HG02938 (cell line): Measurements from ENCODE around the gene ENO3.
"Not testable (repeated sequence)": the region's sequence is repeated elsewhere in the genome, so short reads cannot be mapped to it uniquely, and the experiment has no call there.

ENCODE experiments used
- ATAC-seq: cut with Tn5 transposase; IDR thresholded peaks from one replicate; pipeline ENCODE4 v1.9.1; 2021; ENCODE audit warnings: mild to moderate bottlenecking, moderate library complexity; ENCODE audit not compliant: unreplicated experiment

The ENO3 gene

DNA sequence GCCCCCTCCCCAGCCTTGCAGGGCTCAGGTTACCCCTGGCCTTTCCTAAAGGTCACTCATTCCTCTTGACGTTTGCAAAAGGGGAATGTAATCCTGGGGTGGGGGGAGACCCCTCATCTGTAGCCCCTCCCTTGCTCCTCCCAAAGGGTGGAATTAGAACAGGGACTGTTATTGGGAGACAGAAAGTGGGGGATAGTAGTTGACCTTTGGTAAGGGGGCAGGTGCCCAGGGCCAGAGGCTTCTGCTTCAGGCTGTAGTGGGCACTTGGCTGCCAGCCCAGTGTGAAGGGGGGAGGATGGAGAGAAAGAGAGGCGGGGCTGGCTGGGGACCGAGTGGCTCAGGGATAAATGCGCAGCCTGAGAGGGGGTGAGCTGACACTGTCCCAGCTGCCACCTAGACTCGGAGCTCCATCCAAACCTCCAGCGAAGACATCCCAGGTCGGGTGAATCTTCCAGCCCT is at the start of gene ENO3:
TSS of gene ENO3 (plus strand) at position 374 of the 459 bp plus-strand sequence. CDS start 711 bp downstream, outside the sequence.
- no peak for ATAC-seq

DNA sequence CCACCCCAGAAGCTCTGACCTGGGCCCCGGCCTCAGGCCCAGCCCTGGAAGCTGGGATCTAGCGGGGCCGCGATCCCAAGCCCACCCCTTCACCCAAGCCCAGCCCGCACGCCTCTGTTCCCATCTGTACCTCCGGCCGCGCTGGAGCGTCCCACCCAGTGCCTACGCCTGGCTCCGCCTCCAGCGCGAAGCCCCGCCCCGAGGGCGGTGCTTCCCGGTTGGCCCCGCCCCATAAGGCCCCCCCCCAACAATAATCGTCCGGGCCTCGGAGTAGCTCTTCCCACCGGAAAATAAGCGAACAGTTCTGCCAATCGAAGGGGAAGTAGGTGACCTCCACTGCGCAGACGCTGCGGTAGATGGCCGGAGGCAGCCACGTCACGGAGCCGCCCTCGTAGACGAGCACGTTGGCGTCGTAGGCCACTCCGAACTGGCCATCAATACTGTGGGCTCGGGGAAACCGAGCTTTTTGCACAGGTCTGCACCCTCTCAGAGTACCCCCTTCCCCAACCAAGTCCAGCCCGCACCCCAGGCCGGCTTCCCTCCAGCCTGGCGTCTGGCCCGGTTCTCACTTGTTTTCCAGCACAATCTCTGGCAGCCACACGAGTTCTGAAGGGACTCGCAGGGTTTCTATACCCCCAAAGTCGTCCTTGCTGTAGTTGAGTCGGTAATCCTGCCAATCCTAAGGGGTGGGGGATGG is 49.1 kb upstream of the ENO3 start:
- no peak for ATAC-seq

- no peak for ATAC-seq
These were observed 48.4 kb upstream of the ENO3 start for GRCh38 chr17:4902540-4902939.

DNA sequence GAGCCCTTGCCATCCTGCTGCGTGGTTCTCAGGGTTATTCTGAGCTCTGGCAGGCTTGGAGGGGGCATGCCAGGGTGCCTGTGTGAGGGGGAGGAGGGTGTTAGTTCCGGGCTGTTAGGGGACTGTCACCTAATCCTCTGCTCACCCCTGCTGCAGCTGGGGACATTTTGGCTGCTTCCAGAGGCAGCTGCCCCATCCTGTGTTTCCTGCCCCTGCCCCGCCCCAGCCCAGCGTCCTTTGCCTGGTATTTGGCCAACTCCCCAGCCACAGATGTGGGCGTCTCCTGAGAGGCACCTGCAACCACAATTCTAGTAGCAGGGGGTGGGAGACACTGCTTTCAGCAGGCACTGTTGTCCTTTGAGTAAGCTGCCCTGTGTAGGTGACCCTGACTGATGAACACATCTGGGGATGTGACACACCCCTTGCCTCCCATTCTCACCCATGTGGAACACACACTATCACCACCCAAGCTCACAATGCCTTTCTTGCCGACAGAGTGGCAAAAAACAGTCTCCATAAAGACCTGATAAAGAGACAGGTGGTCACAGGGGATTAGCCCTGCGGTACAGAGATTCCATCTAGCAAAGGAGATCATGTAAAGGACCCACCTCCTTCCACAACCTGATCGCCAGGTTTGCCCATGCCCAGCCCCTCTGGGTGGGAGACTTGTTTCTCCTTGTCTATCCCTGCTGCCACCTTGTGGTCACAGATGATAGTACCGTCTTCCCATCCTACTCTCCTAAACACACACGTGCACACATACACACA is 47.7 kb upstream of the ENO3 start, which contains the start of gene CHRNE:
TSS of gene CHRNE (minus strand) at position 48 of the 768 bp plus-strand sequence. CDS start at position 13, 35 bp downstream.
- no peak for ATAC-seq

- not testable (repeated sequence) for ATAC-seq
These were observed 44.3 kb upstream of the ENO3 start for GRCh38 chr17:4906642-4907041.

DNA sequence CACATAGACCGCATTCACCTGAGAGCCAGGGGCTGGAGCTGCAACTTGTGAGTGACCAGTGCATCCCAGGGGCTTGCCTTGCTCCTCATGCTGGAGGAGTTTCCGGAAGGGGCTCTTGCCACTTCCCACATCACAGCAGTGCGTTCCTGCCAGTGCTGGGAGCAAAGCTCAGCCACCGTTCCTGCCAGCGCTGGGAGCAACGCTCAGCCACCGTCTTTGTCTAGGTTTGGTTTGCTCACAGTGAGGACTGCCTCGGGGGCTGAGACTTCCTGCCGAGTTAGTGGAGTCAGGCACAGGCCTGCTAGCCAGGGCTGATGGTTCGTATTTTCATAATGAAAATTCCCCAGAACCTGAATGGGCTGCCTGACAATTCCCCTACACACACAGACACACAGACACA is 42.6 kb upstream of the ENO3 start:
- ATAC-seq = no peak

GRCh38 chr17:4908711-4909496 is 42.0 kb upstream of the ENO3 start:
- ATAC-seq = no peak

GRCh38 chr17:4913994-4914393 is 36.9 kb upstream of the ENO3 start:
- no peak for ATAC-seq

DNA sequence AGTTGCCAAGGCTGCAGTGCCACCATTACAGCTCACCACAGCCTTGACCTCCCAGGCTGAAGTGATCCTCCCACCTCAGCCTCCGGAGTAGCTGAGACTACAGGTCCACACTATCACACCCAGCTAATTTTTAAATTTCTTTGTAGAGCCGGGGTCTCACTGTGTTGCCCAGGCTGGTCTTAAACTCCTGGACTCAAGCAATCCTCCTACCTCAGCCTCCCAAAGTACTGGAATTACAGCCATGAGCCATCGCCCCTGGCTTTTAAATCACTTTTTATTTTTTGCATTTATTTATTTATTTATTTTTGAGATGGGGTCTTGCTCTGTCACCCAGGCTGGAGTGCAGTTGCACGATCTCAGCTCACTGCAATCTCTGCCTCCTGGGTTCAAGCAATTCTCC is 36.4 kb upstream of the ENO3 start:
- ATAC-seq = not testable (repeated sequence)

GRCh38 chr17:4919511-4920047 is 31.3 kb upstream of the ENO3 start:
- ATAC-seq = no peak

GRCh38 chr17:4920351-4921048 is 30.4 kb upstream of the ENO3 start:
- no peak for ATAC-seq

- ATAC-seq = no peak
These were observed 29.6 kb upstream of the ENO3 start for GRCh38 chr17:4921320-4921719.

DNA sequence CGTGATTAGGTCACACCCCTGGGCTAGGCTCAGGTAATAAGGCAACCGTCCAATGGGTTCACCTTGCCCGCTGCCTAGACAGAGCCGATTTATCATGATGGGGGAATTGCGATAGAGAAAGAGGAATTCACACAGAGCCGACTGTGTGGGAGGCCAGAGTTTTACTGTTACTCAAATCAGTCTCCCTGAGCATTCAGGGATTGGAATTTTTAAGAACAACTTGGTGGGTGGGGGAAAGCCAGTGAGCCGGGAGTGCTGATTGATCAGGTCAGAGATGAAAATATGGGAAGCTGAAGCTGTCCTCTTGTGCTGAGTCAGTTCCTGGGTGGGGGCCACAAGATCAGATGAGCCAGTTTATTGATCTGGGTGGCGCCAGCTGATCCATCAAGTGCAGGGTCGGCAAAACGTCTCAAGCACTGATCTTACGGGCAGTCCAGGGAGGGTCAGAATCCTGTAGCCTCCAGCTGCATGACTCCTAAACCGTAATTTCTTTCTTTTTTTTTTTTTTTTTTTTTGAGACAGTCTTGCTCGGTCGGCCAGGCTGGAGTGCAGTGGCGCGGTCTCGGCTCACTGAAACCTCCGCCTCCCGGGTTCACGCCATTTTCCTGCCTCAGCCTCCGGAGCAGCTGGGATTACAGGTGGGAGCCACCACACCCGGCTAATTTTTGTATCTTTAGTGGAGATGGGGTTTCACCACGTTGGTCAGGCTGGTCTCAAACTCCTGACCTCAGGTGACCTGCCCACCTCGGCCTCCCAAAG is 24.2 kb upstream of the ENO3 start:
- not testable (repeated sequence) for ATAC-seq

DNA sequence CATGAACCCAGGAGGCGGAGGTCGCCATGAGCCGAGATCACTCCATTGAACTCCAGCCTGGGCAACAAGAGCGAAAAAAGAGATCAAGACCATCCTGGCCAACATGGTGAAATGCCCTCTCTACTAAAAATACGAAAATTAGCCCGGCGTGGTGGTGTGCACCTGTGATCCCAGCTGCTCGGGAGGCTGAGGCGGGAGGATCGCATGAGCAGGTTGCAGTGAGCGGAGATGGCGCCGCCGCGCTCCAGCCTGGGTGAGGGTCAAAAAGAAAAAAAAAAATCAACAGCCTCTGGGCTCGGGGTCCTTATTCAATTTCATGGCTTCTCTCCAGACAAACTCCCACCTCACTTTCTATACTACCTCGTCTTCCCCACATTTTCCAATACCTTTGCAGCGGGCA is 22.0 kb upstream of the ENO3 start:
- ATAC-seq = no peak

- ATAC-seq = no peak
These were observed 19.0 kb upstream of the ENO3 start, which contains the start of gene GP1BA for GRCh38 chr17:4931963-4932362. Gene GP1BA, plus strand, starts transcription at chr17:4932277. Its CDS starts 328 bp downstream, at chr17:4932605.

DNA sequence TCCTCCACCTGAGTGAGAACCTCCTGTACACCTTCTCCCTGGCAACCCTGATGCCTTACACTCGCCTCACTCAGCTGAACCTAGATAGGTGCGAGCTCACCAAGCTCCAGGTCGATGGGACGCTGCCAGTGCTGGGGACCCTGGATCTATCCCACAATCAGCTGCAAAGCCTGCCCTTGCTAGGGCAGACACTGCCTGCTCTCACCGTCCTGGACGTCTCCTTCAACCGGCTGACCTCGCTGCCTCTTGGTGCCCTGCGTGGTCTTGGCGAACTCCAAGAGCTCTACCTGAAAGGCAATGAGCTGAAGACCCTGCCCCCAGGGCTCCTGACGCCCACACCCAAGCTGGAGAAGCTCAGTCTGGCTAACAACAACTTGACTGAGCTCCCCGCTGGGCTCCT is 18.2 kb upstream of the ENO3 start:
- no peak for ATAC-seq

DNA sequence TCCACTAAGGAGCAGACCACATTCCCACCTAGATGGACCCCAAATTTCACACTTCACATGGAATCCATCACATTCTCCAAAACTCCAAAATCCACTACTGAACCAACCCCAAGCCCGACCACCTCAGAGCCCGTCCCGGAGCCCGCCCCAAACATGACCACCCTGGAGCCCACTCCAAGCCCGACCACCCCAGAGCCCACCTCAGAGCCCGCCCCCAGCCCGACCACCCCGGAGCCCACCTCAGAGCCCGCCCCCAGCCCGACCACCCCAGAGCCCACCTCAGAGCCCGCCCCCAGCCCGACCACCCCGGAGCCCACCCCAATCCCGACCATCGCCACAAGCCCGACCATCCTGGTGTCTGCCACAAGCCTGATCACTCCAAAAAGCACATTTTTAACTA is 17.3 kb upstream of the ENO3 start:
- no peak for ATAC-seq

- no peak for ATAC-seq
These were observed 16.5 kb upstream of the ENO3 start for GRCh38 chr17:4934173-4934979.

DNA sequence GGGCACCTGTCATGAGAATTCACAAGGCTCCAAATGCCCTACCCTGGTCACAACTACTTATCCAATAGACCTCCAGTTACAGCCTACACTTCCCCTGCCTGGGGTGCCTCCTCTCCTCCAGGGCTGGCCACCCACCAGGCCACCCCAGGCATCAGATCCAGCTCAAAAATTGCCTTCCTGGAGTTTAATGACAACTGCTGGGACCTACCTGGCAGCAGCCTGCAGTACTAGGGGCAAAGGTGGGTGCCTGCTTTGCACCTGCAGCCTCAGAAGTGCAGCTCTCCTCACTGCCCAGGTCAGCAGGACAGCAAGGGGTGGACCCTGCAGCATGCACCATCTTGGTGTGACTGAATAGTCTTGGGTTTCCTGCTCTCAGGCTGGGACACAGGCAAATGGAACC is 15.3 kb upstream of the ENO3 start:
- ATAC-seq = no peak
